NCI-H774 (cell line): ENCODE results near the gene PLA2G4D.

ENCODE experiments used
- DNase-seq: peaks from one replicate; lab custom pipeline; 2025; lab: John Stamatoyannopoulos, UW

Gene PLA2G4D

DNA sequence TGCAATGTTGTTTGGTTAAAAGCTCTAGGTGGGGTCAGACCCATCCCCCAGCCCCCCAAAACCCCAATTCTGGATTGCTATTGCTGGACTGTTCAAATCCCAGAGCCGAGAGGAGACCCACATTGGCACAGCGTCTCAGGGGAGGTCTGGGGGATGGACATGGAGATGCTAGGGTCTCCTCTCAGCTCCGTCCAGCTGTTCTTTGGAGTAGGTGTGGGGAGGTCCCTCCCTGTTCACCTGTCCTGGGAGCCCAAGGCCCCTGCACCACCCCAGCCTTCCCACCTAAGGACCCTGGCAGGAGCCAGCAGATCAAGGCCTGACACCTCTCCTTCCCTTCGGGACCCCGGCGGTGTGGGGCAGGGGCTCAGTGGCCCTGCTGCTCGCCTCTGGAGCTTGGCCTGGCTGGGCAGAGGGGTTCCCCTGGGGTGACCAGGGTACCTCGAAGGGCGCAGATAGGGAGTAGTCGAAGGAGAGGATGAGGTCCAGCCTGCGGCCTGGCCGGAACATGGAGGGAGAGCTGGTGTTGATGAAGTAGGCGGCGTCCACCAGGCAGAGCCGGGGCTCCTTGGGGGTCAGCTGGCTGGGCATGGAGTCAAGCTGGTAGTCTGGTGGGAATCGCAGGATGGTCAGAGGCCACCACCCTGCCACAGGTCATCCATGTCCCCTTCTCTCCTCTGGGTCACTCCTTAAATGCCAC, 23.9 kb downstream of the PLA2G4D start:
- DNase-seq = no peak

DNA sequence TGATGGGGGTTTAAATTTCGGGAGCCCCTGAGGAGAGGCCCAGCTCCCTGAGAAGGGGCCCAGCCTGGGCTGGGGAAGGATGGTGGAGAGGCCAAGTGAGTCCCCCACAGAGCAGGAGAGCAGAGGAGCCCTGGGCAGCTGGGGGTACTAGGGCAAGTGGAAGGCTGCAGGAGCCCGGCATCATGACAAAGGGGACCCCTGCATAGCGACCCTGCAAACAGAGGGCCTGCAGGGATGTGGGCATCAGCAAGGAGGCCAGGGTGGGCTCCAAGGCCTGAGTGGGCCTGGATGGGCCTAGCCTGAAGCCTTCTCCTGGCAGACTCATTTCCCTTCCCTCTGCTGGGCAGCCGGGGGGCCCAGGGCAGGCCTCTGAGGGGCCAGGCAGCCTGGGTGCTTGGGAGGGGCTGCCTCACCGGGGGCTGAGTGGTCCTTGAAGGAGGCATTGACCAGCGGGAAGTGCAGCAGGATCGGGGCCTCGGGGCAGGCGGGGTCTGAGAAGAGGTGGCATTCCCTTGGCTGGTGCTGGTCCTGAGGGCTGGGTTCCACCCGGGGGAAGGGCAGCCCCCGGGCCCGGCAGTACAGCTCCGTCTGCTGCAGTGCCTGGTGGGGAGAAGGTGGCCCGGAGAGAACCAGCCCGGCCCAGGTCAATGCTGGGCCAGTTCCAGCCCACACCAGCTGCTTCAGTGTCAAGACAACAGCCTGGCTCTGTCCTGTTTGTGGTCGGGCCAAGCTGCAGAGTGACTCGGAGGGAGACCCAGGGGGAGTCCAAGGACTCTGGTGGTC, 24.7 kb downstream of the PLA2G4D start:
- no peak for DNase-seq

GRCh38 chr15:42069025-42069424, 25.3 kb downstream of the PLA2G4D start:
- DNase-seq = no peak

- DNase-seq = no peak
Measured at GRCh38 chr15:42068601-42069000, 25.8 kb downstream of the PLA2G4D start.

DNA sequence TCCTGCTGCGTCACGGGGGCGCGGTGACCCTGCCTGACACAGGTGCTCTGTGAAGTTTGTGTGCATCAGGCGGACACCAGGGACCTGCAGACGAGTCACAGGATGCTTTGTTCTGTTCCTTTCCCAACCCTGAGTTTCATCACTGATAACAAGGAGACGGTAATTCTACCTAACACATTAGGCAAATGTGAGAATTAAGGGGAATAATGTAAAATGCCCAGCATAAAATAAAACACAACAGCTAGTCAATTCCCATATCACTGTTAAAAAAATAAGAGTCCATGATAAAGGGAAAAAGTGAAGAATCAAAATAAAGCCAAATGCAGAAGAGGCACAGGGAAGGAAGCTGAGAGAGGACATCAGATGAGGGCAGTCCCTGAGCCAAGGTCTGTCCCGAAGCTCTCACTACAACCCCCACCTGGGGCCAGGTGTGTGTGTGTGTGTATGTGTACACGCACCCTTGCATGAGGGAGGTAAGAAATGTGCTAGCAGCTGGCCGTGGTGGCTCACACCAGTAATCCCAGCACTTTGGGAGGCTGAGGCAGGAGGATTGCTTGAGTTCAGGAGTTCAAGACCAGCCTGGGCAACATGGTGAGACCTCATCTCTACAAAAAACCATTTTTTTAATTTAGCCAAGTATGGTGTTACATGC, 27.5 kb downstream of the PLA2G4D start:
- DNase-seq = no peak

- DNase-seq = no peak
Measured at GRCh38 chr15:42065468-42065867, 28.9 kb downstream of the PLA2G4D start.

- DNase-seq = no peak
Measured at GRCh38 chr15:42065033-42065432, 29.3 kb downstream of the PLA2G4D start.

DNA sequence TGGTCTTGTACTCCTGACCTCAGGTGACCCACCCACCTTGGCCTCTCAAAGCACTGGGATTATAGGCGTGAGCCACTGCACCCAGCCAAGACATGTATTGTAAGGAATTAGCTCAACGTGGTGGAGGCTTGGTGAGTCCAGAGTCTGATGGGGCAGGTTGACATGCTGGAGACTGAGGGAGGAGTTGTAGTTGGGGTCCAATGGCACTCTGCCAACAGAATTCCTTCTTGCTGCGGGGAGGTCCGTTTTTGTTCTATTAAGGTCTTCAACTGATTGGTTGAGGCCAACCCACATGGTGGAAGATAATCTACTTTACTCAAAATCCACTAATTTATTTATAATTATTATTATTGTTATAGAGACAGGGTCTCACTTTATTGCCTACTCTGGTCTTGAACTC, 30.1 kb downstream of the PLA2G4D start:
- no peak for DNase-seq

- DNase-seq = no peak
Measured at GRCh38 chr15:42063122-42063848, 31.1 kb downstream of the PLA2G4D start.

DNA sequence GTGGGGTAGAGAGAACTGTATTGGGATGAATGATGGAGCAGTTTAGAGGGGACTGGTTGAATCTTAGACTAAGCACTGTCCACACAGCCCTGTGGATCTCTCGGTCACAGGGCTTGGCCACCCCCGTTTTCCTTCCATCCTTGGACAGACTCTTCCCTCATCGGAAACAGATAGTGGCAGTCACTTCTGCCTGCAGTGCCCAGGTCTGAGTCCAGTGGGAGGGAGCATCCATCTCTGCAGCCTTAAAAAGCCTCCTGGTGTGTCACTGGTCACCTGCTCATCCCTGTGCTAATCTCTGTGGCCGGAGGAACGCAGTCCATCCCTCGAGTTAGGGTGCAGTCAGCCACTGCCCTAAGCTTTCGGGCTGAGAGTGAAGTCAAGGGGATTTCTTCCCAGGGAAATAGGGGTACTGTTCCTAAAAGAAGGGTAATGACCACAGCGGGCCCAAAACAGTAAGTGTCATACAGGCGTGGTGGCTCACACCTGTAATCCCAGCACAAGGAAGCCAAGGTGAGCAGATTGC, 32.0 kb downstream of the PLA2G4D start:
- DNase-seq = no peak

- DNase-seq = no peak
Measured at GRCh38 chr15:42060797-42061196, 33.6 kb downstream of the PLA2G4D start.

GRCh38 chr15:42060477-42060763, 33.9 kb downstream of the PLA2G4D start:
- no peak for DNase-seq

DNA sequence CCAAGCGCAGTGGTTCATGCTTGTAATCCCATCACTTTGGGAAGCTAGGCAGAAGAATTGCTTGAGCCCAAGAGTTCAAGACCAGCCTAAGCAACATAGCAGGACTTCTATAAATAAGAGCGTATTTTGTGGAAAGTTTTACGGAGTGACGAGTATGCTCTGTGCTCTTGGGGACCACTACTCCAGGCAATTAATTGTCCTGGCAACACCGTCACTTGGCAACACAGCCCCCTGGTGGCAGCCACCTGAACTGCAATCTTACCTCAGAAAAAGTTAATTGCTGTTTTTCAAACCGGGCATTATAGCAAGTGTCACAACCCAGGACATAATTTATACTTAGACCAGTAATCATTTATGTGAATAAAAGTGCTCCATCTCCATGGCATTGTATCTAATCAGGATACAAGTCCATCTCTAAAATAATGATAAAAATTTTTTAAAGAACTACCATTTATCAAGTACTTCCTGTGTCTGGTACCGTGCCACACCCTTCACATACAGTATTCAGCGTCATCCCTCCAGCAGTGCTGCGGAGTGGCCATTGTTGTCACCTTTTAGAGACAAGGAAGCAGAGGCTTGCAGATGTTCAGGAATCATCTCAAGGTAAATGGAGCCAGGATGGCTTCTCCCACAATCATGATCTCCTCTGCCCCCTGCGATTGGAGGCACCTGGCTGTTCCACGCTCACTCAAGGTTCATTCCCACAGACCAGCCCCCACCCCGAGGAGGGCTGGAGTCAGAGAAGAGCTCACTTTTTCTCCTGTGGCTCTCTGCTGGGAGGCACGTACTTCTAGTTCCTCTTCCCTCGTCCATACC, 34.5 kb downstream of the PLA2G4D start:
- peak; percentile 36 for DNase-seq

DNA sequence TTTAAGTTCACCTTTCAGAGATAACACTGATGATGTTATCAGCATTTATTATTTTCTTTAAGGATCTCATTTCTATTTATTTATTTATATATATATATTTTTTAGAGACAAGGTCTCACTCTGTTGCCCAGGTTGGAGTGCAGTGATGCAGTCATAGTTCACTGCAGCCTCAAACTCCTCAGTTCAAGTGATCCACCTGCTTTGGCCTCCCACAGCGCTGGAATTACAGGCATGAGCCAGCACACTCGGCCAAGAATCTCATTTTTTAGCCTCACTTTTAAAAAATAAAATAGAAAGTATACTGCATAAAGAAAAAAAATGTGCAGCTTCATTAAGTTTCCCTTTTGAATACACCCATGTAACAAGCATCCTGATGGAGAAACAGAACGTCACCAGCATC, 35.6 kb downstream of the PLA2G4D start:
- DNase-seq = no peak

DNA sequence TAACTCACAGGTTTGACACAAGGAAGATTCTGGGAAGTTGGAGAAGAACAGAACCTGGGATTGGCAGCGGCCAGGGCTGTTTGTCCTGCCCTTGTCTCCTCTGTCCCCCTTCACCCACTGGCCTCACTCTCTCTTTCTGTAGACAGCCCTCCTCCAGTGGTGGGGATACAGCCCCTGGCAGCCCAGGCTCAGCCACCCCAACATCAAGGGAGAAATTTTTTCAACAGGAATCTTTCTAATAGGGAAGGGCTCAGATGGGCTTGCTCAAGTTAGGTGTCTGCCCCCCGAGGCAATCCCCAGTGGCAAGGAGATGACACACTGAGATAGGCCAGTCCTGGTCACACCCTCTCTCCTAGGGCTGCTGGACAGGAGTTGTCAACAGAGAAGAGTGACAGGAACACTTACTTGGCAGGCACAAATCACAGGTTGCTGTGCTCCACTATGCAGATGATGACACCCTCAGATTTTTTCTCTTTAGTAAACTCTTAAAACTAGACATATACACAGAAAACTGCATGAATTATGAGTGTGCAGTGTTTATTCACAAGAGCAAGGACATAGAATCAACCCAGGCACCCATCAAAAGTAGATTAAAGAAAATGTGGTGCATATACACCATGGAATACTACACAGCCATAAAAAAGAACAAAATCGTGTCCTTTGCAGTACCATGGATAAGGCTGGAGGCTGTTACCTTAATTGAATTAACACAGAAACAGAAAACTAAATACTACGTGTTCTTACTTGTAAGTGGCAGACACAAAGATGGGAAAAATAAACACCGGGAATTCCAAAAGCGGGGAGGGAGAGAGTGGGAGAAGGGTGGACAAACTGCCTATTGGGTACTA, 36.3 kb downstream of the PLA2G4D start:
- DNase-seq = no peak

- peak; percentile 72 for DNase-seq
Measured at GRCh38 chr15:42056934-42057798, 37.2 kb downstream of the PLA2G4D start.

GRCh38 chr15:42053914-42054313, 40.4 kb downstream of the PLA2G4D start:
- DNase-seq = no peak

DNA sequence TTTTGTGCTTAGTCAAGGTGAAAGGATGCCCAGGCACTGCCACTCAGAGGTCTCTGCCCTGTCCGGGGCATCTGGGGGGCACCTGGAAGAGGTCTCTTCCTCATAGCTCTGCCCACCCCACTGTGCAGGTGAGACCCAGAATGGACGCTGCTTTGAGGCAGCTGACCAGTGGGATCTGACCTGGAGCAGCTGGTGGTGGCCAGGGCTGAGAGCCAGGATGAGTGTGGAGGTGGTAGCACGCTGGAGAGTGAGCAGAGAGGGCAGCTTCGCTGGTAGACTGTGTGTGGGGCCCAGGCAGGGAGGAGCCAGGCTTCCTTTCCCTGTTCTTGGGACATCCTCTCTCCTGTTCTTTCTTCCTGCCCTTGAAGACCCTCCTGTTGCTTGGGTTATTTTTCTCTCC, 41.4 kb downstream of the PLA2G4D start:
- DNase-seq = no peak

DNA sequence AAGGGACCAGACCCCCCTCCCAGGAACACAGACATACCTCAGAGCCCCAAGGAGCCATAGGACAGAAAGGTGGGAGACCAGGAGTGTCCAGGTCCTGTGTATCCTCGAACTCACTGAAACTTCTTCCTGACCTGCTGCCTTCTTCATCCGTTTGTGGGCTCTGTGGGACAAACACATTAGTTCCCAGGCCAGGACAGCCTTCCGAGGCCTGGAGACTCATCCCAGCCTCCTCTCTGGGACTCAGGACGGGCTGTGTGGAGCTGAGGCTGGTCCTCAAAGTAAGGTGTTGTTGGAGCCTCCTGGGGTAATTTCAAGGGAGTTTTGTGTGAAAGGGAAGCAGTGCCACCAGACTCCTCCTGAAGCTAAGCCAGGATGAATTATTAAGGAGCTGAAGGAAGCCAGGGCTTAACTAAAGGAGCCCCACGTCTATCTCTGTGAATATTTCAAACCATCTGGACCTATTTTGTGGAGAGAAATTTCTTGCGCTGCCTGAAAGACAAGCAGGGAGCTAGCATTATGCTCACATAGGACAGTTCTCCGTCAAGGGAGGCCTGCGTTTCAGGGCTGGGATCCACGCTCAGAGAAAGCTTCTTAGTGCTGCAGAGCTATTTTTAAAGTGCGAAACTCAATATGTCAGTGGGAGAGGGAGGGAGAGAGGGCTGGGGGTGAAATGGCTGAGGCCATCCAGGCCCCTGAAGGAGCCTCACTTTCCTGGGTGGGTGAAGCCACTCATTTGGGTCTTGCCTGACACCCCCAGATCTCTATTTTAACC, 43.7 kb downstream of the PLA2G4D start:
- no peak for DNase-seq
